ENCODE data around the gene SPRTN.

DNA sequence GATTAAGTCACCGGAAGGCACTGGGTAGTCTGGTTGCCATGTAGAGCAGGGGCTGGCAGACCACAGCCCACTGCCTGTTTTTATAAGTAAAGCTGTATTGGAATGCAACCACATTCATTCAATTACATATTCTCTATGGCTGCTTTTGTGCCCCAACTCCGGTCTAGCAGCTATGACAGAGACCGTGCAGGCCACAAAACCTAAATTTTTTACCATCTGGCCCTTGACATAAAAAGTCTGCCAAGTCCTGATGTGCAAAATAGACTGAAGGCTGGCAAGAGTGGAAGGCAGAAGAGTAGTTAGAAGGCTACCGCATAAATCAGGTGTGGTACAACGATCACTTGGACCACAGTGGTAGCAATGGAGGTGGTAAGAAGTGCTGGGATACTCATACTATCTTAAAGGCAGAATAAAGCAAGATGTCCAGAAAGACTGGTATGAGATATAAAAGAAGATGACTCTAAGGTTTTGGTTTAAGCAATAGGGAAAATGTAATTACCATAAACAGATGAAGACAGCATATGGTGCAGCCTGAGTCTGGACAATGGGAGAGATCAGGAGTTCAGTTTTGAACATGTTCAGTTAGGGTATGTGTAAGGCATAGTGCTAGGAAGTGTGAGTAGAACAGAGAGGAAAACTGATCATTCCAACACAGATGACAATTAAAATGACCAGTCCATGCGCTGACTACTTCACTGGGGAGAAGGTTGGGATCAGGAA is 46.8 kb downstream of the SPRTN start:
- TF ChIP-seq, protein P1, sequence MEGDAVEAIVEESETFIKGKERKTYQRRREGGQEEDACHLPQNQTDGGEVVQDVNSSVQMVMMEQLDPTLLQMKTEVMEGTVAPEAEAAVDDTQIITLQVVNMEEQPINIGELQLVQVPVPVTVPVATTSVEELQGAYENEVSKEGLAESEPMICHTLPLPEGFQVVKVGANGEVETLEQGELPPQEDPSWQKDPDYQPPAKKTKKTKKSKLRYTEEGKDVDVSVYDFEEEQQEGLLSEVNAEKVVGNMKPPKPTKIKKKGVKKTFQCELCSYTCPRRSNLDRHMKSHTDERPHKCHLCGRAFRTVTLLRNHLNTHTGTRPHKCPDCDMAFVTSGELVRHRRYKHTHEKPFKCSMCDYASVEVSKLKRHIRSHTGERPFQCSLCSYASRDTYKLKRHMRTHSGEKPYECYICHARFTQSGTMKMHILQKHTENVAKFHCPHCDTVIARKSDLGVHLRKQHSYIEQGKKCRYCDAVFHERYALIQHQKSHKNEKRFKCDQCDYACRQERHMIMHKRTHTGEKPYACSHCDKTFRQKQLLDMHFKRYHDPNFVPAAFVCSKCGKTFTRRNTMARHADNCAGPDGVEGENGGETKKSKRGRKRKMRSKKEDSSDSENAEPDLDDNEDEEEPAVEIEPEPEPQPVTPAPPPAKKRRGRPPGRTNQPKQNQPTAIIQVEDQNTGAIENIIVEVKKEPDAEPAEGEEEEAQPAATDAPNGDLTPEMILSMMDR (IDR thresholded peaks at IDR 0.05 in 4 of 5, conservative IDR thresholded peaks at IDR 0.05 in 1 of 5), result no peak
- no peak for TF ChIP-seq POLR2A (IDR thresholded peaks at IDR 0.05)
